OCI-LY3 (cell line): Measurements from ENCODE around the gene N4BP2L2.

Experiments used
- H2AFZ ChIP-seq: fragments of 200-600, 300-600 bp; shearing (Covaris generic); 2 replicates; pipeline ENCODE4 v1.6.0; 2014; ENCODE audit warnings: antibody characterized with exemption, low read depth, low read length
- H3K27ac ChIP-seq: fragments of 200-600, 300-600 bp; sonication (generic); 2 replicates; pipeline ENCODE4 v1.5.1; 2014; ENCODE audit warnings: mild to moderate bottlenecking, low read length, moderate library complexity, mixed read lengths
- H3K27me3 ChIP-seq: fragments of 200-600, 300-600 bp; sonication (generic); 2 replicates; pipeline ENCODE4 v1.6.1; 2014; ENCODE audit warnings: low read depth, low read length, mixed read lengths
- H3K36me3 ChIP-seq: fragments of 200-600, 300-600 bp; sonication (generic); replicated peaks from 2 replicates; pipeline ENCODE3; 2014; ENCODE audit warnings: low read depth, low read length, mixed read lengths
- H3K4me1 ChIP-seq: fragments of 300-600, 200-600 bp; sonication (generic); 2 replicates; pipeline ENCODE4 v1.6.1; 2014; ENCODE audit warnings: low read length, mixed read lengths
- H3K4me2 ChIP-seq: fragments of 200-600, 300-600 bp; sonication (generic); 2 replicates; pipeline ENCODE4 v1.6.1; 2014; ENCODE audit warnings: low read length, mixed read lengths
- H3K4me3 ChIP-seq: fragments of 300-600, 200-600 bp; sonication (generic); 2 replicates; pipeline ENCODE4 v1.5.1; 2014; ENCODE audit warnings: antibody characterized with exemption, mild to moderate bottlenecking, low read length, moderate library complexity
- H3K79me2 ChIP-seq: fragments of 300-600, 200-600 bp; shearing (Covaris generic); 2 replicates; pipeline ENCODE4 v1.6.1; 2014; ENCODE audit warnings: mild to moderate bottlenecking, low read length, mixed read lengths
- H3K9ac ChIP-seq: fragments of 300-600, 200-600 bp; shearing (Covaris generic); 2 replicates; pipeline ENCODE4 v1.6.0; 2014; ENCODE audit warnings: mild to moderate bottlenecking, low read length, moderate library complexity
- H3K9me3 ChIP-seq: fragments of 200-600, 300-600 bp; shearing (Covaris generic); 2 replicates; pipeline ENCODE4 v1.6.1; 2014; ENCODE audit warnings: low read length, mixed read lengths; ENCODE audit not compliant: insufficient read depth
- H4K20me1 ChIP-seq: fragments of 200-600, 300-600 bp; sonication (generic); 2 replicates; pipeline ENCODE4 v1.6.1; 2016; ENCODE audit warnings: low read length, mixed read lengths; ENCODE audit not compliant: insufficient read depth
- EZH2phosphoT487 ChIP-seq: fragments of 200-600 bp; shearing (Covaris generic); IDR thresholded peaks from 2 replicates; pipeline ENCODE4 v1.6.1; 2018; ENCODE audit warnings: antibody characterized with exemption, mixed run types, low read depth
- TF ChIP-seq, protein P1 (sequence below): fragments of 200-600, 300-600 bp; sonication (generic); IDR thresholded peaks from 2 replicates; pipeline ENCODE4 v1.5.1; 2014; ENCODE audit warnings: antibody characterized with exemption, low read length, low read depth

N4BP2L2 gene

DNA sequence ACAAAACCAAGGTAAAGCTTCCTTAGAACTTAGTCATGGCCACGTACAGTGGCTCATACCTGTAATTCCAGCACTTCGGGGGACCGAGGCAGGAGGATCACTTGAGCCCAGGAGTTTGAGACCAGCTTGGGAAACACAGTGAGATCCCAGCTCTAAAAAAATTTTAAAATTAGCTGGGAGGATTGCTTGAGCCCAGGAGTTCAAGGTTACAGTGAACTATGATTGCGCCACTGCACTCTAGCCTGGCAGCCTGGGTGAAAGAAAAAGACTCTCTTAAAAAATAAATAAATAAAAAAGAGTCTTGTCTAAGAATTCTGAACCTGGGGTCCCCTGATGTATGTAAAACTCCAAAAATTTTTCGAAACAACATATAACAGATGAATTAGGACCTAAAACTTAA lies 34.9 kb downstream of the N4BP2L2 start:
- no peak overlapping the region for H3K4me2 ChIP-seq
- H4K20me1 ChIP-seq, result no peaks in the 10 kb centered on the region

DNA sequence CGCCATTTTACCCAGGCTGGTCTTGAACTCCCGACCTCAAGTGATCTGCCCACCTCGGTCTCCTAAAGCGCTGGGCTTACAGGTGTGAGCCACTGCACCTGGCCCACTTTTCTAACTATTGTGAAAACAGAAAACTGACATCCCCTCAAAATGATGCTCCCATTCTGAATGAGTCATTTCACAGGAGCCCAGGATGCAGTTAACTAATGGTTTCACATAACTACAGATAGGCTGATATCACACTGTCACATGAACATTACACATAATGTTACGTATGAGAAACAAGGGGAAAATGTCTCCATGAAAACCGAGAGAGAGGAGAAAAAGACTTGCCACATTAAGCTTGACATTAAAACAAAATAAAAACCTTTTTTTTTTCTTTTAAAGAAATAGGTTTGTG lies 37.5 kb downstream of the N4BP2L2 start:
- H2AFZ ChIP-seq, result no peak overlapping the region
- H3K4me1 ChIP-seq, result no peaks in the 10 kb centered on the region
- peaks cover 10% of the 10 kb centered on the region for H3K36me3 ChIP-seq
- no peaks in the 10 kb centered on the region for H4K20me1 ChIP-seq
- no peak overlapping the region for H3K27ac ChIP-seq
- no peaks in the 10 kb centered on the region for H3K9me3 ChIP-seq
- H3K4me2 ChIP-seq, result no peak overlapping the region
- H3K79me2 ChIP-seq, result no peaks in the 10 kb centered on the region
- no peak overlapping the region for H3K9ac ChIP-seq
- no peak for TF ChIP-seq EZH2phosphoT487
- TF ChIP-seq, protein P1, sequence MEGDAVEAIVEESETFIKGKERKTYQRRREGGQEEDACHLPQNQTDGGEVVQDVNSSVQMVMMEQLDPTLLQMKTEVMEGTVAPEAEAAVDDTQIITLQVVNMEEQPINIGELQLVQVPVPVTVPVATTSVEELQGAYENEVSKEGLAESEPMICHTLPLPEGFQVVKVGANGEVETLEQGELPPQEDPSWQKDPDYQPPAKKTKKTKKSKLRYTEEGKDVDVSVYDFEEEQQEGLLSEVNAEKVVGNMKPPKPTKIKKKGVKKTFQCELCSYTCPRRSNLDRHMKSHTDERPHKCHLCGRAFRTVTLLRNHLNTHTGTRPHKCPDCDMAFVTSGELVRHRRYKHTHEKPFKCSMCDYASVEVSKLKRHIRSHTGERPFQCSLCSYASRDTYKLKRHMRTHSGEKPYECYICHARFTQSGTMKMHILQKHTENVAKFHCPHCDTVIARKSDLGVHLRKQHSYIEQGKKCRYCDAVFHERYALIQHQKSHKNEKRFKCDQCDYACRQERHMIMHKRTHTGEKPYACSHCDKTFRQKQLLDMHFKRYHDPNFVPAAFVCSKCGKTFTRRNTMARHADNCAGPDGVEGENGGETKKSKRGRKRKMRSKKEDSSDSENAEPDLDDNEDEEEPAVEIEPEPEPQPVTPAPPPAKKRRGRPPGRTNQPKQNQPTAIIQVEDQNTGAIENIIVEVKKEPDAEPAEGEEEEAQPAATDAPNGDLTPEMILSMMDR, result no peak
- no peak overlapping the region for H3K4me3 ChIP-seq
- H3K27me3 ChIP-seq, result no peaks in the 10 kb centered on the region

More for the DNA sequence above, 34.9 kb downstream of the N4BP2L2 start:
- H3K9ac ChIP-seq, result no peak overlapping the region
- H3K27ac ChIP-seq, result no peak overlapping the region
- H3K9me3 ChIP-seq, result no peaks in the 10 kb centered on the region
- H3K79me2 ChIP-seq, result no peaks in the 10 kb centered on the region
- H2AFZ ChIP-seq, result no peak overlapping the region
- TF ChIP-seq, protein P1, result no peak
- no peak for TF ChIP-seq EZH2phosphoT487
- no peaks in the 10 kb centered on the region for H3K27me3 ChIP-seq
- H3K4me3 ChIP-seq, result no peak overlapping the region
- H3K36me3 ChIP-seq, result peaks cover 23% of the 10 kb centered on the region
- no peaks in the 10 kb centered on the region for H3K4me1 ChIP-seq

DNA sequence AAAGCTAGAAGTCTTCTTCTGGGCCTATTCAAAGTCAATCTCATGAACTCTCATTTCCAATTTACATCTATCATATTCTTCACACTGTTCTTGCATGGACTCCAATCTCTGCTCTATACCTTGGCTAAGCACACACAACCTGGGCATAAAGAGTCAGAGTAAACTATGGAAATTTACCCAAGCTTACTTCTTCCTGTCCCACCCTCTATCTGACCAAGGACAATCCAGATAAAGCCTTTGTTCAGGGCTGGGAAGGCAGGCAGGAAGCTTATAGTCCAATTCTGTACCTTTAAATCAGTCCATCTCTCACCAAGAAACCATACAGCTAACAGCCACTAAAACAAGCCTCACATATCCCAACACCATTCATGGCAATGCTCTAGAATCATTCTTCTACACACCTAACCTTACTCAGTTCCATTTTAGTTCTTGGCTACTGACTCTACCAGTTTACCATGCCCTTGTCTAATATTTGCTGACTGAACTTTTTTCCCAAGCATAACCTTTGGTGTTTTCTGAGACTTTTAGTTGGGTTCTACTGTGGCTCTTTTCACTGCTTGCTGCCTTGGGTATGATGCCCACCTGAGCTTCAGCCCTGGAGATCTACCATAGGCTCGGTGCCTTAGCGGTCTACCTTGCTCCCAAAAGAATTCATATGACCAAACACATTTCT lies 38.9 kb downstream of the N4BP2L2 start:
- H3K27ac ChIP-seq, result no peak overlapping the region
- H3K79me2 ChIP-seq, result no peaks in the 10 kb centered on the region
- H3K4me3 ChIP-seq, result no peak overlapping the region
- H4K20me1 ChIP-seq, result no peaks in the 10 kb centered on the region
- no peaks in the 10 kb centered on the region for H3K4me1 ChIP-seq
- H3K36me3 ChIP-seq, result no peaks in the 10 kb centered on the region
- no peak overlapping the region for H3K9ac ChIP-seq
- H3K27me3 ChIP-seq, result no peaks in the 10 kb centered on the region
- H3K9me3 ChIP-seq, result no peaks in the 10 kb centered on the region
- TF ChIP-seq, protein P1, result no peak
- TF ChIP-seq EZH2phosphoT487, result no peak
- H3K4me2 ChIP-seq, result no peak overlapping the region
- no peak overlapping the region for H2AFZ ChIP-seq

DNA sequence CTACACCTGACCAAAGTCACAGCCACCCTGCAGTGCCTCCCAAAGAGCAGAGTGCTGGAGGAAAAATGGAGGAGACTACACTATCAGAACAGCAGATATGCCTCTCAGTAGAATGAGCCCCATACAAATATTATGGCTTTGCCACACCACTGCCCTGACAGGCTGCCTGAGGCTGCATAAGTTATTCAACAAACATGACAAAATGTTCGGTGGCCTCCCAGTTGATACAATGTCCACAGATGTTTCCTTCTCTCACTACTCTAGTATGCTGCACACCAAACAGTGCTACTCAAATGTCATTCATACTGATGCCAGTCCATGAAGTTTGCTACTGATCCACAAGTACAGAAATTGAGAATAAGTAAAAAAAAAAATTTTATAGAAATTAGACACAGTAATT lies 41.0 kb downstream of the N4BP2L2 start:
- Histone ChIP-seq H3K4me1 (no peaks in the 10 kb centered on the region), H3K27ac (no peak overlapping the region), H3K27me3 (no peaks in the 10 kb centered on the region), H3K79me2 (no peaks in the 10 kb centered on the region), H3K9me3 (no peaks in the 10 kb centered on the region), H3K9ac (no peak overlapping the region), H3K4me3 (no peak overlapping the region), H3K4me2 (no peak overlapping the region), H4K20me1 (no peaks in the 10 kb centered on the region), H2AFZ (no peak overlapping the region), H3K36me3 (no peaks in the 10 kb centered on the region)
- TF ChIP-seq, protein P1, result no peak
- no peak for TF ChIP-seq EZH2phosphoT487
